Fibroblast of upper back skin (primary cell): ENCODE measurements around the gene ST3GAL3.

Experiments
- DNase-seq: peaks from one replicate; pipeline ENCODE4 v3.0.0-alpha.2; 2013

ST3GAL3 gene

GRCh38 chr1:43882763-43883162 is 175.4 kb downstream of the ST3GAL3 start:
- no peak for DNase-seq

- DNase-seq = no peak
These were observed 176.0 kb downstream of the ST3GAL3 start for GRCh38 chr1:43883321-43883720.

- DNase-seq = no peak
These were observed 178.0 kb downstream of the ST3GAL3 start for GRCh38 chr1:43885279-43885801.

- DNase-seq = no peak
These were observed 180.4 kb downstream of the ST3GAL3 start for GRCh38 chr1:43887748-43888147.

- DNase-seq = no peak
These were observed 183.5 kb downstream of the ST3GAL3 start for GRCh38 chr1:43890815-43891214.

- DNase-seq = peak; percentile 81
These were observed 185.7 kb downstream of the ST3GAL3 start for GRCh38 chr1:43893006-43893405.

GRCh38 chr1:43898981-43899380 is 191.6 kb downstream of the ST3GAL3 start:
- DNase-seq = no peak

GRCh38 chr1:43900386-43900785 is 193.1 kb downstream of the ST3GAL3 start:
- DNase-seq = no peak

GRCh38 chr1:43901196-43901961 is 194.0 kb downstream of the ST3GAL3 start:
- DNase-seq = no peak

- no peak for DNase-seq
These were observed 194.9 kb downstream of the ST3GAL3 start for GRCh38 chr1:43902058-43902831.

GRCh38 chr1:43904660-43905551 is 197.6 kb downstream of the ST3GAL3 start:
- no peak for DNase-seq

- DNase-seq = no peak
These were observed 200.9 kb downstream of the ST3GAL3 start for GRCh38 chr1:43908226-43908625.

- no peak for DNase-seq
These were observed 201.5 kb downstream of the ST3GAL3 start for GRCh38 chr1:43908858-43909257.

- no peak for DNase-seq
These were observed 203.0 kb downstream of the ST3GAL3 start for GRCh38 chr1:43910343-43910742.

- DNase-seq = peak; percentile 90
These were observed 205.3 kb downstream of the ST3GAL3 start for GRCh38 chr1:43912607-43913006.

- no peak for DNase-seq
These were observed 205.7 kb downstream of the ST3GAL3 start for GRCh38 chr1:43913051-43913501.

- no peak for DNase-seq
These were observed 206.5 kb downstream of the ST3GAL3 start for GRCh38 chr1:43913666-43914360.

GRCh38 chr1:43914576-43915525 is 207.5 kb downstream of the ST3GAL3 start:
- no peak for DNase-seq

- DNase-seq = no peak
These were observed 212.6 kb downstream of the ST3GAL3 start for GRCh38 chr1:43919906-43920305.

GRCh38 chr1:43921022-43921421 is 213.7 kb downstream of the ST3GAL3 start:
- DNase-seq = no peak

- DNase-seq = peak; percentile 30
These were observed 217.2 kb downstream of the ST3GAL3 start for GRCh38 chr1:43924516-43924915.
